K562 (cell line): Measurements from ENCODE around the gene CAPN2. TPM values are rescaled to one million over a fixed set of nuclear protein-coding genes. Genes with fewer than 3 reads are reported as not detected.

Source experiments
- RERE ChIP-seq: sonication (generic); formaldehyde crosslinking; IDR thresholded peaks from 2 replicates; pipeline ENCODE4 v1.8.0; 2023; ENCODE audit warnings: missing genetic modification reagents, mild to moderate bottlenecking, borderline replicate concordance
- SIN3A ChIP-seq, 2 experiments: fragments of 150-350 bp in 1 of 2; IDR thresholded peaks; 2 replicates each; pipeline ENCODE4 v1.6.1; 2011 to 2016; ENCODE audit warnings: borderline replicate concordance in 2 of 2, low read depth in 2 of 2, low read length in 2 of 2, mild to moderate bottlenecking in 2 of 2, moderate library complexity in 2 of 2; ENCODE audit not compliant: control insufficient read depth in 1 of 2
- YY1 ChIP-seq, 3 experiments: IDR thresholded peaks; 2 replicates each; pipeline ENCODE4 v1.6.1; 2011; ENCODE audit warnings: low read length in 2 of 3, mild to moderate bottlenecking in 2 of 3, moderate library complexity in 2 of 3, borderline replicate concordance in 1 of 3, control low read depth in 1 of 3, low read depth in 1 of 3; ENCODE audit not compliant: insufficient read depth in 3 of 3, insufficient replicate concordance in 2 of 3, control insufficient read depth in 1 of 3, insufficient read length in 1 of 3; ENCODE audit errors: extremely low read depth in 1 of 3
- polyA plus RNA-seq, 8 experiments: library from polyadenylated mRNA; depleted of rRNA in 4 of 8; stranded (reverse) in 5 of 8; unstranded in 3 of 8; fragments of >200 nt; fragmentation: Nextera tagmentation in 2 of 8; fragmentation: Illumina TruSeq in 1 of 8; extraction: Ambion mirVana in 2 of 8; extraction: Trizol in 1 of 8; gene quantifications; 2 replicates each; pipeline versions ENCODE4 v1.2.1 to v1.2.3, GENCODE V29; 2011 to 2014; ENCODE audit warnings: inconsistent platforms in 1 of 8, missing spikeins in 1 of 8
- total RNA-seq, 7 experiments: library from RNA; depleted of rRNA in 6 of 7; stranded (reverse); fragments of >200 nt in 6 of 7; fragmentation: Illumina TruSeq in 2 of 7; extraction: Trizol in 2 of 7; gene quantifications; 2 replicates each; pipeline versions ENCODE4 v1.2.1 to v1.2.3, GENCODE V29; 2011 to 2021; ENCODE audit warnings: low replicate concordance in 1 of 7

CAPN2 gene
- total and polyA plus RNA-seq, 9 of the 15 experiments (the other 6 are each of a cell fraction or from before 2014, with no cell fraction given): 24.6 to 157 (median 101) TPM

- no peak for TF ChIP-seq RERE (CRISPR knock-in tag)
- TF ChIP-seq YY1 (IDR thresholded peaks at IDR 0.05; ENCODE audit: borderline replicate concordance in 1 of 3, control insufficient read depth in 1 of 3, extremely low read depth in 1 of 3, insufficient read depth in 3 of 3, insufficient read length in 1 of 3, insufficient replicate concordance in 2 of 3, low read depth in 1 of 3, low read length in 2 of 3): no peak
- no peak for TF ChIP-seq SIN3A (IDR thresholded peaks at IDR 0.05; ENCODE audit: borderline replicate concordance in 2 of 2, control insufficient read depth in 1 of 2, low read depth in 2 of 2, low read length in 2 of 2)
Measured at GRCh38 chr1:223714849-223715603, 2.7 kb downstream of the CAPN2 start (continued).
